ENCODE results near the gene COX5A. TPM values are rescaled to one million over a fixed set of nuclear protein-coding genes. Genes with fewer than 3 reads are reported as not detected.

COX5A gene
- total RNA-seq, 2 experiments from 2014 or later = 40.7 to 44.2 TPM

DNA sequence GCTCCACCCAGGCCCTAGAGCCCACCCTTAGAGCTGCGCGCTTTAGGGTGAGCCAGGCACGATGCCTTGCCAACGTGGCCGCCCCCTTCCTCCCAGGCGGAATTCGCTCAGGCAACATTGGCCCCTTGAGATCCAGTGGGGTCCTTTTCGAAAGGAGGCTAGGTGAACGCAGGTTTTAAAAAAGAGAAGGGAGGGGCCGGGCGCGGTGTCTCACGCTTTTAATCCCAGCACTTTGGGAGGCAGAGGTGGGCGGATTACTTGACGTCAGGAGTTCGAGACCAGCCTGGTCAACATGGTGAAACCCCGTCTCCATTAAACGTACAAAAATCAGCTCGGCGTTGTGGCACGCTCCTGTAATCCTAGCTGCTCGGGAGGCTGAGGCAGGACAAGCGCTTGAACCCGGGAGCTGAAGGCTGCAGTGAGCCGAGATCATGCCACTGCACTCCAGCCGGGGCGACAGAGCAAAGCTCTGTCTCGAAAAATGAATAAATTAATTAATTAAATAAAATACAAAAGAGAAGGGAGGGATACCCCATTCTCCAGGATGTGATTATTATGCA lies 19.7 kb upstream of the COX5A start:
- H3K27me3 Mint-ChIP-seq = peaks cover 35% of the 10 kb centered on the region
- H3K4me1 Mint-ChIP-seq (ENCODE audit: low read depth) = peaks cover 21% of the 10 kb centered on the region
- H3K4me3 Mint-ChIP-seq = peak overlapping the region; percentile 62
- H3K36me3 ChIP-seq (ENCODE audit: insufficient read depth, low read length) = no peaks in the 10 kb centered on the region
- H3K27me3 ChIP-seq (ENCODE audit: control insufficient read depth in 1 of 2, insufficient read depth in 2 of 2, low read length in 2 of 2) = peaks cover 37 to 38% of the 10 kb centered on the region in 2 experiments
- H3K4me1 ChIP-seq (ENCODE audit: insufficient read depth, low read length) = peaks cover 41% of the 10 kb centered on the region
- H3K4me3 ChIP-seq (ENCODE audit: low read length) = peak overlapping the region; percentile 60
- DNase-seq = no peak
- ATAC-seq (ENCODE audit: poor library complexity) = no peak
- no peaks in the 10 kb centered on the region for H3K9me3 Mint-ChIP-seq
- TF ChIP-seq, protein P1, sequence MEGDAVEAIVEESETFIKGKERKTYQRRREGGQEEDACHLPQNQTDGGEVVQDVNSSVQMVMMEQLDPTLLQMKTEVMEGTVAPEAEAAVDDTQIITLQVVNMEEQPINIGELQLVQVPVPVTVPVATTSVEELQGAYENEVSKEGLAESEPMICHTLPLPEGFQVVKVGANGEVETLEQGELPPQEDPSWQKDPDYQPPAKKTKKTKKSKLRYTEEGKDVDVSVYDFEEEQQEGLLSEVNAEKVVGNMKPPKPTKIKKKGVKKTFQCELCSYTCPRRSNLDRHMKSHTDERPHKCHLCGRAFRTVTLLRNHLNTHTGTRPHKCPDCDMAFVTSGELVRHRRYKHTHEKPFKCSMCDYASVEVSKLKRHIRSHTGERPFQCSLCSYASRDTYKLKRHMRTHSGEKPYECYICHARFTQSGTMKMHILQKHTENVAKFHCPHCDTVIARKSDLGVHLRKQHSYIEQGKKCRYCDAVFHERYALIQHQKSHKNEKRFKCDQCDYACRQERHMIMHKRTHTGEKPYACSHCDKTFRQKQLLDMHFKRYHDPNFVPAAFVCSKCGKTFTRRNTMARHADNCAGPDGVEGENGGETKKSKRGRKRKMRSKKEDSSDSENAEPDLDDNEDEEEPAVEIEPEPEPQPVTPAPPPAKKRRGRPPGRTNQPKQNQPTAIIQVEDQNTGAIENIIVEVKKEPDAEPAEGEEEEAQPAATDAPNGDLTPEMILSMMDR (IDR thresholded peaks at IDR 0.05) = no peak
- peaks cover 0 to 13% of the 10 kb centered on the region in 2 experiments for H3K9me3 ChIP-seq (ENCODE audit: control insufficient read depth in 1 of 2, insufficient read depth in 1 of 2, low read length in 2 of 2)
- no peak overlapping the region for H3K27ac ChIP-seq (ENCODE audit: low read depth in 1 of 2, low read length in 2 of 2)
- H3K36me3 Mint-ChIP-seq (ENCODE audit: low read depth) = no peaks in the 10 kb centered on the region
- CTCF ChIA-PET = interaction anchor here (0.8 to 1.5 kb wide), 3 partner anchors 15 to 326 kb away, joined by 3 to 5 read pairs (median 3); partner anchors contain the start of gene COX5A
- no peak overlapping the region for H3K27ac Mint-ChIP-seq
- POLR2A ChIA-PET = interaction anchor here (1.2 to 2.8 kb wide), 9 partner anchors 13 to 497 kb away, joined by 3 to 11 read pairs (median 7); partner anchors contain the start of genes C15orf39, CLK3, COX5A and FAM219B
- intact Hi-C loops (cut with DNase I, micrococcal nuclease) = loop anchor here (2.0 to 10.0 kb wide), 3 partner anchors 37 to 583 kb away; partner anchors contain the start of gene SCAMP5 (in 1 of the 2)

DNA sequence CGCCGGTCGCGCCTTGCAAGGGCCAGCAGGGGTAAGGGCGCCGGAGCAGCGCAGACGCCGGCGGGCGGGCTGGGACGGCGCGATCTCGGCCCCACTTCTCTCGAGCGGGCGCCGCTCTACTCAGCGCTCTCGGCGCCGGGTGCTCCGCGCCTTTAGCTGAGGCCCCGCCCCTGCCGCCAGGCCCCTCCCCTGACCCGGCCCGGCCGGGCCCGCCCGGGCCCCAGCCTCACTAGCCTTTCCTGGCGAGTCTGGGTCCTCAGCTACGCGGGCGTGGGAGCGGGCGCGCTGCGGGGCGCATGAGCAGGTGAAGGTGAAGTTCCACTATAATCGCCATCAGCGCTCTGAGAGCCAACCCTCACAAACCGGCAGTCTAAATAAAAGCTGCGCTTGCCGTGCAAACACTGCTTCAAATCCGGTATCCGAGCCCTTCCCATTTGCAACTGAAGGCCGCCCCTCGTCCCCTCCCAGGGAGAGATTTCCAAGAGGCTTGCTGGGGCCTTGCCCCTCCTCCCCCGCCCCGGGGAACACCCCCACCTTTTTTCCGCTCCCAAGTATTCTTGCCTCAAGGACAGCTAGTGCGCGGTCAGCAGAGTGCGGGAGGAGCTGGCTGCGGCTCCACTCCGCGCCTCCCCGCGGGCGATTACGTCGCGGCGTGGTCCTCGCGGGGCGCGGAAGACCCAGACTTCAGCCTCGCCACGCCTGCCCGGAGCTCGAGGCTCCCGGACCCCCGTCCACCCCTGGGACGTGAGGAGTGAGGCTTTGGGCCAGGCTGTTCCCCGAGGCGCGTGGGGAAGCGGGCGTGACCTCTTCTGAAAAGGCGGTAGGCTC lies 19.0 kb upstream of the COX5A start, which contains the start of gene RPP25:
RPP25 (minus strand) TSS at position 125 of the 828 bp plus-strand sequence. CDS start 189 bp downstream, outside the sequence.
- Histone ChIP-seq H3K9me3 (ENCODE audit: control insufficient read depth in 1 of 2, insufficient read depth in 1 of 2, low read length in 2 of 2) (peaks cover 0 to 13% of the 10 kb centered on the region in 2 experiments), H3K36me3 (ENCODE audit: insufficient read depth, low read length) (no peaks in the 10 kb centered on the region), H3K27me3 (ENCODE audit: control insufficient read depth in 1 of 2, insufficient read depth in 2 of 2, low read length in 2 of 2) (peaks cover 36 to 37% of the 10 kb centered on the region in 2 experiments), H3K27ac (ENCODE audit: low read depth in 1 of 2, low read length in 2 of 2) (no peak within 1 kb of the TSS), H3K4me1 (ENCODE audit: insufficient read depth, low read length) (peaks cover 41% of the 10 kb centered on the region), H3K4me3 (ENCODE audit: low read length) (peak within 1 kb of the TSS; percentile 60)
- Mint-ChIP-seq H3K27me3 (peaks cover 35% of the 10 kb centered on the region), H3K9me3 (no peaks in the 10 kb centered on the region), H3K36me3 (ENCODE audit: low read depth) (no peaks in the 10 kb centered on the region), H3K4me1 (ENCODE audit: low read depth) (peaks cover 21% of the 10 kb centered on the region), H3K27ac (no peak within 1 kb of the TSS), H3K4me3 (peak within 1 kb of the TSS; percentile 83)
- intact Hi-C loops (cut with DNase I, micrococcal nuclease) = loop anchor here (2.0 to 10.0 kb wide), 3 partner anchors 38 to 582 kb away; partner anchors contain the start of gene SCAMP5 (in 1 of the 2)
- ATAC-seq (ENCODE audit: poor library complexity) (peak; percentile 84), DNase-seq (peak; percentile 24 to 78 (median 62))
- CTCF ChIA-PET = interaction anchor here (0.6 to 1.4 kb wide), 4 partner anchors 15 to 245 kb away, joined by 3 to 5 read pairs (median 3); partner anchors contain the start of genes C15orf39 and COX5A
- POLR2A ChIA-PET = interaction anchor here (0.8 to 2.8 kb wide), 15 partner anchors 14 to 497 kb away, joined by 3 to 11 read pairs (median 4); partner anchors contain the start of genes C15orf39, CLK3, COX5A and FAM219B
- TF ChIP-seq, protein P1 (IDR thresholded peaks at IDR 0.05) = no peak
